OCI-LY3 (cell line): ENCODE measurements around the gene SWAP70.

Source experiments
- H2AFZ ChIP-seq: fragments of 200-600, 300-600 bp; shearing (Covaris generic); 2 replicates; pipeline ENCODE4 v1.6.0; 2014; ENCODE audit warnings: antibody characterized with exemption, low read depth, low read length
- H3K27ac ChIP-seq: fragments of 200-600, 300-600 bp; sonication (generic); 2 replicates; pipeline ENCODE4 v1.5.1; 2014; ENCODE audit warnings: mild to moderate bottlenecking, low read length, moderate library complexity, mixed read lengths
- H3K27me3 ChIP-seq: fragments of 200-600, 300-600 bp; sonication (generic); 2 replicates; pipeline ENCODE4 v1.6.1; 2014; ENCODE audit warnings: low read depth, low read length, mixed read lengths
- H3K36me3 ChIP-seq: fragments of 200-600, 300-600 bp; sonication (generic); replicated peaks from 2 replicates; pipeline ENCODE3; 2014; ENCODE audit warnings: low read depth, low read length, mixed read lengths
- H3K4me1 ChIP-seq: fragments of 300-600, 200-600 bp; sonication (generic); 2 replicates; pipeline ENCODE4 v1.6.1; 2014; ENCODE audit warnings: low read length, mixed read lengths
- H3K4me2 ChIP-seq: fragments of 200-600, 300-600 bp; sonication (generic); 2 replicates; pipeline ENCODE4 v1.6.1; 2014; ENCODE audit warnings: low read length, mixed read lengths
- H3K4me3 ChIP-seq: fragments of 300-600, 200-600 bp; sonication (generic); 2 replicates; pipeline ENCODE4 v1.5.1; 2014; ENCODE audit warnings: antibody characterized with exemption, mild to moderate bottlenecking, low read length, moderate library complexity
- H3K79me2 ChIP-seq: fragments of 300-600, 200-600 bp; shearing (Covaris generic); 2 replicates; pipeline ENCODE4 v1.6.1; 2014; ENCODE audit warnings: mild to moderate bottlenecking, low read length, mixed read lengths
- H3K9ac ChIP-seq: fragments of 300-600, 200-600 bp; shearing (Covaris generic); 2 replicates; pipeline ENCODE4 v1.6.0; 2014; ENCODE audit warnings: mild to moderate bottlenecking, low read length, moderate library complexity
- H3K9me3 ChIP-seq: fragments of 200-600, 300-600 bp; shearing (Covaris generic); 2 replicates; pipeline ENCODE4 v1.6.1; 2014; ENCODE audit warnings: low read length, mixed read lengths; ENCODE audit not compliant: insufficient read depth
- H4K20me1 ChIP-seq: fragments of 200-600, 300-600 bp; sonication (generic); 2 replicates; pipeline ENCODE4 v1.6.1; 2016; ENCODE audit warnings: low read length, mixed read lengths; ENCODE audit not compliant: insufficient read depth
- EZH2phosphoT487 ChIP-seq: fragments of 200-600 bp; shearing (Covaris generic); IDR thresholded peaks from 2 replicates; pipeline ENCODE4 v1.6.1; 2018; ENCODE audit warnings: antibody characterized with exemption, mixed run types, low read depth
- TF ChIP-seq, protein P1 (sequence below): fragments of 200-600, 300-600 bp; sonication (generic); IDR thresholded peaks from 2 replicates; pipeline ENCODE4 v1.5.1; 2014; ENCODE audit warnings: antibody characterized with exemption, low read length, low read depth

SWAP70 gene

DNA sequence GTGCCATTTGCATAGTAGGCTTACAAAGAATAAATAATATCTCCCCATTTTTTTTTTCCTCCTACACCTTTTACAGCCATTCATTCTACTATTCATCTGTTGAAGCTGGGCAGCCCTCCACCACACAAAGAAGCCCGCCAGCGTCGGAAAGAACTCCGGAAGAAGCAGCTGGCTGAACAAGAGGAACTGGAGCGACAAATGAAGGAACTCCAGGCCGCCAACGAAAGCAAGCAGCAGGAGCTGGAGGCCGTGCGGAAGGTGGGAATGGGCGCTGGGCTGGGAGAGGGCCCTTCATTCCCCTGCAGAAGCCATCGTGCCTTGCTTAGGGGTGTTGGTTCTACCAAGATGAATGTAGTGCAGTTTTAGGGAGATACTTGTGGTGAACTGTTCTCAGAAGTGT lies 68.6 kb downstream of the SWAP70 start:
- H3K36me3 ChIP-seq = peaks cover 85% of the 10 kb centered on the region

DNA sequence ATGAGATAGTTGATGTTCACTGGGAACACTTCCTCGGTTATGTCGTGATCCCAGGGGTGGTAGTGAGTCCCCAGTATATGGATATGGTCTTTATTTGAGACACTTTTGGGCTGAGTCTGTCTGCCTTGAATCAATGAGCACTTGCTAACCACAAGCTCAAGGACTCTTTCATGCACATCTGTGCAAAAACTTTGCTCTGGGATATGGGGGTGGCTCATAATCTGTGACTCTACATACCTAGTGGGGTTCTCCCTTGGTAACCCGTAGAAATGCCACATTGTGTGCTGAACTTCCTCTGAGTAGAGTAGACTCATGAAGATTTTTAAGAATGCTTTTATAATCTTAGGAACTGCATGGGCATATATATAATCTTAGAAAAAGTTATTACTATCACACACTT lies 69.3 kb downstream of the SWAP70 start:
- TF ChIP-seq EZH2phosphoT487 = no peak
- TF ChIP-seq, protein P1, sequence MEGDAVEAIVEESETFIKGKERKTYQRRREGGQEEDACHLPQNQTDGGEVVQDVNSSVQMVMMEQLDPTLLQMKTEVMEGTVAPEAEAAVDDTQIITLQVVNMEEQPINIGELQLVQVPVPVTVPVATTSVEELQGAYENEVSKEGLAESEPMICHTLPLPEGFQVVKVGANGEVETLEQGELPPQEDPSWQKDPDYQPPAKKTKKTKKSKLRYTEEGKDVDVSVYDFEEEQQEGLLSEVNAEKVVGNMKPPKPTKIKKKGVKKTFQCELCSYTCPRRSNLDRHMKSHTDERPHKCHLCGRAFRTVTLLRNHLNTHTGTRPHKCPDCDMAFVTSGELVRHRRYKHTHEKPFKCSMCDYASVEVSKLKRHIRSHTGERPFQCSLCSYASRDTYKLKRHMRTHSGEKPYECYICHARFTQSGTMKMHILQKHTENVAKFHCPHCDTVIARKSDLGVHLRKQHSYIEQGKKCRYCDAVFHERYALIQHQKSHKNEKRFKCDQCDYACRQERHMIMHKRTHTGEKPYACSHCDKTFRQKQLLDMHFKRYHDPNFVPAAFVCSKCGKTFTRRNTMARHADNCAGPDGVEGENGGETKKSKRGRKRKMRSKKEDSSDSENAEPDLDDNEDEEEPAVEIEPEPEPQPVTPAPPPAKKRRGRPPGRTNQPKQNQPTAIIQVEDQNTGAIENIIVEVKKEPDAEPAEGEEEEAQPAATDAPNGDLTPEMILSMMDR = no peak
- 0 out of 2 replicates have a peak overlapping the region, but pooled peaks have one; percentile 1 for H3K27ac ChIP-seq
- H4K20me1 ChIP-seq = no peaks in the 10 kb centered on the region
- H3K9ac ChIP-seq = no peak overlapping the region
- H3K4me2 ChIP-seq = no peak overlapping the region
- H2AFZ ChIP-seq = no peak overlapping the region
- H3K36me3 ChIP-seq = peaks cover 80% of the 10 kb centered on the region
- peaks cover 94% of the 10 kb centered on the region for H3K79me2 ChIP-seq
- H3K4me3 ChIP-seq = no peak overlapping the region
- peaks cover 14% of the 10 kb centered on the region; the same call in 1 of the 2 replicates for H3K9me3 ChIP-seq
- no peaks in the 10 kb centered on the region for H3K27me3 ChIP-seq
- peaks cover 67% of the 10 kb centered on the region for H3K4me1 ChIP-seq

More for the DNA sequence above, 68.6 kb downstream of the SWAP70 start:
- Histone ChIP-seq H4K20me1 (no peaks in the 10 kb centered on the region), H3K27ac (peak overlapping the region; percentile 1; the same call in 1 of the 2 replicates), H3K4me1 (peaks cover 67% of the 10 kb centered on the region), H2AFZ (no peak overlapping the region), H3K4me3 (no peak overlapping the region), H3K27me3 (no peaks in the 10 kb centered on the region), H3K9me3 (peaks cover 14% of the 10 kb centered on the region; the same call in 1 of the 2 replicates), H3K9ac (no peak overlapping the region), H3K4me2 (no peak overlapping the region), H3K79me2 (peaks cover 96% of the 10 kb centered on the region)
- no peak for TF ChIP-seq EZH2phosphoT487
- TF ChIP-seq, protein P1 = no peak

DNA sequence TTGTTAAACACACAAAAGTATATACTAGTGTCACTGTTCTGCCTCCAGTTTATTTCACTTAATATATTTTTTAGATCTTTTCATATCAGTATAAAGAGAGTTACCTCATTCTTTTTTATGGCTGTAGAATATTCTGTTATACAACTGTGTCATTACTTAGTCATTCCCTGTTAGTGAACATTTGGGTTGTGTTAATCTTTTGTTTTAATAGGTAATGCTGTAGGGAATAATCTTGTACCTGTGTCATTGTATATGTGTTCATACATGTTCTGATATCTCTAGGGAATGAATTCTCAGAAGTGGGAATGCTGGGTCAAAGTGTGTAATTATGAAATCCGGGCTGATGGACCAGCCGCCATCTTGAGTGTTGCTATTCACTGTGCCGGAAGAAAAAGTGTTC lies 71.4 kb downstream of the SWAP70 start:
- TF ChIP-seq, protein P1 = no peak
- no peak for TF ChIP-seq EZH2phosphoT487
- Histone ChIP-seq H3K79me2 (peaks cover 87% of the 10 kb centered on the region), H2AFZ (no peak overlapping the region)

DNA sequence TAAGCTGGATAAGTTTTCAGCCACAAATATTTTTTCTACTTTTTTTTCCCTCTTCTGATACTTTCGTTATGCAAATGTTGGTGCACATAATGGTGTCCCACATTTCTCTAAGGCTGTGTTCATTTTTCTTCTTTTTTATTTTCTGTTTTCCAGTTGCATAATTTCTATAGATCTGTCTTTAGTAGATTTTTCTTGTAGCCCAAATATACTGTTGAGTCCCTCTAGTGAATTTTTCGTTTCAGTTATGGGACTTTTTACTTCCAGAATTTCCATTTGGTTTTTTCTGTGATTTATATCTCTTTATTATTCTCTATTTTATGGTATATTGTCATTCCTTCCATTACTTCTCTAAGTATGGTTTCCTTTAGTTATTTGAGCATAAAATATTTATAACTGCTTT lies 72.0 kb downstream of the SWAP70 start:
- Histone ChIP-seq H3K79me2 (peaks cover 85% of the 10 kb centered on the region), H3K9ac (no peak overlapping the region), H4K20me1 (no peaks in the 10 kb centered on the region), H3K27me3 (no peaks in the 10 kb centered on the region), H3K9me3 (peaks cover 14% of the 10 kb centered on the region; the same call in 1 of the 2 replicates), H3K4me2 (no peak overlapping the region), H3K4me1 (peaks cover 67% of the 10 kb centered on the region), H3K27ac (peak overlapping the region; percentile 98), H2AFZ (no peak overlapping the region), H3K4me3 (no peak overlapping the region), H3K36me3 (peaks cover 72% of the 10 kb centered on the region)
- TF ChIP-seq, protein P1 = no peak
- TF ChIP-seq EZH2phosphoT487 = no peak

More for the DNA sequence above, 71.4 kb downstream of the SWAP70 start:
- Histone ChIP-seq H3K4me1 (peaks cover 67% of the 10 kb centered on the region), H3K4me3 (no peak overlapping the region), H3K27ac (peak overlapping the region; percentile 98), H3K27me3 (no peaks in the 10 kb centered on the region), H3K4me2 (no peak overlapping the region), H3K9me3 (peaks cover 14% of the 10 kb centered on the region; the same call in 1 of the 2 replicates), H3K36me3 (peaks cover 74% of the 10 kb centered on the region), H3K9ac (no peak overlapping the region), H4K20me1 (no peaks in the 10 kb centered on the region)
